Ishikawa (cell line): ENCODE results near the gene NAAA.

Experiments
- CEBPB ChIP-seq: IDR thresholded peaks from 2 replicates; pipeline ENCODE4 v1.6.1; 2012
- EGR1 ChIP-seq: IDR thresholded peaks from 2 replicates; pipeline ENCODE4 v1.6.1; 2012
- EP300 ChIP-seq: IDR thresholded peaks from 2 replicates; pipeline ENCODE4 v1.6.1; 2012; ENCODE audit warnings: borderline replicate concordance
- REST ChIP-seq: IDR thresholded peaks from 2 replicates; pipeline ENCODE4 v1.6.1; 2012; ENCODE audit warnings: low read depth, mild to moderate bottlenecking
- TAF1 ChIP-seq: IDR thresholded peaks from 2 replicates; pipeline ENCODE4 v1.6.1; 2012; ENCODE audit warnings: low read depth, mild to moderate bottlenecking
- TCF12 ChIP-seq: IDR thresholded peaks from 2 replicates; pipeline ENCODE4 v1.6.1; 2012; ENCODE audit warnings: low read depth
- USF1 ChIP-seq: IDR thresholded peaks from 2 replicates; pipeline ENCODE4 v1.6.1; 2012
- TF ChIP-seq, protein P1 (sequence below): IDR thresholded peaks from 2 replicates; pipeline ENCODE4 v1.6.1; 2012

GRCh38 chr4:75976177-75976576 is 35.4 kb upstream of the NAAA start:
- TF ChIP-seq CEBPB (no peak), EP300 (no peak), EGR1 (no peak), USF1 (no peak), REST (no peak), TAF1 (no peak), TCF12 (no peak)
- TF ChIP-seq, protein P1, sequence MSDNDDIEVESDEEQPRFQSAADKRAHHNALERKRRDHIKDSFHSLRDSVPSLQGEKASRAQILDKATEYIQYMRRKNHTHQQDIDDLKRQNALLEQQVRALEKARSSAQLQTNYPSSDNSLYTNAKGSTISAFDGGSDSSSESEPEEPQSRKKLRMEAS = no peak
